DOHH2 (cell line): ENCODE measurements around the gene PEX14.

Experiments used
- H3F3A ChIP-seq: fragments of 200-600 bp; sonication (generic), shearing (Covaris generic); 2 replicates; pipeline ENCODE4 v1.6.0; 2016; ENCODE audit warnings: antibody characterized with exemption, mild to moderate bottlenecking; ENCODE audit not compliant: control insufficient read depth, insufficient read depth
- H3K27ac ChIP-seq: fragments of 200-600 bp; sonication (generic); 2 replicates; pipeline ENCODE4 v1.5.1; 2014; ENCODE audit warnings: low read depth, mild to moderate bottlenecking, low read length, moderate library complexity
- H3K27me3 ChIP-seq: fragments of 200-600 bp; sonication (generic); 2 replicates; pipeline ENCODE4 v1.6.1; 2014; ENCODE audit warnings: mild to moderate bottlenecking, low read length, mixed read lengths; ENCODE audit not compliant: control insufficient read depth
- H3K36me3 ChIP-seq: fragments of 200-600 bp; sonication (generic); 2 replicates; pipeline ENCODE4 v1.6.1; 2014; ENCODE audit warnings: mild to moderate bottlenecking, low read length, moderate library complexity, mixed read lengths; ENCODE audit not compliant: control insufficient read depth
- H3K4me1 ChIP-seq: fragments of 200-600 bp; sonication (generic); 2 replicates; pipeline ENCODE4 v1.6.1; 2014; ENCODE audit warnings: mild to moderate bottlenecking, low read length, mixed read lengths; ENCODE audit not compliant: control insufficient read depth
- H3K4me2 ChIP-seq: fragments of 200-600 bp; sonication (generic); 2 replicates; pipeline ENCODE4 v1.6.0; 2014; ENCODE audit warnings: mild to moderate bottlenecking, low read length, moderate library complexity
- H3K4me3 ChIP-seq: fragments of 200-600 bp; sonication (generic); 2 replicates; pipeline ENCODE4 v1.5.1; 2014; ENCODE audit warnings: mild to moderate bottlenecking, low read length, mixed read lengths
- H3K79me2 ChIP-seq: fragments of 200-600 bp; sonication (generic); 2 replicates; pipeline ENCODE4 v1.6.1; 2014; ENCODE audit warnings: mild to moderate bottlenecking, low read length, mixed read lengths; ENCODE audit not compliant: control insufficient read depth
- H3K9me2 ChIP-seq: fragments of 200-600 bp; sonication (generic); replicated peaks from 2 replicates; pipeline ENCODE4 v1.6.1; 2014; ENCODE audit warnings: mild to moderate bottlenecking, low read length, mixed read lengths; ENCODE audit not compliant: control insufficient read depth
- H3K9me3 ChIP-seq: fragments of 200-600 bp; sonication (generic); 2 replicates; pipeline ENCODE4 v1.6.1; 2014; ENCODE audit warnings: antibody characterized with exemption, low read length, mixed read lengths; ENCODE audit not compliant: control insufficient read depth, insufficient read depth
- H4K20me1 ChIP-seq: fragments of 200-600 bp; sonication (generic); 2 replicates; pipeline ENCODE4 v1.6.0; 2014; ENCODE audit warnings: low read depth, mild to moderate bottlenecking, antibody characterized with exemption, low read length, moderate library complexity; ENCODE audit not compliant: control insufficient read depth, insufficient read depth
- CTCF ChIP-seq: fragments of 200-600 bp; sonication (generic); IDR thresholded peaks from one replicate; pipeline ENCODE4 v1.5.1; 2014; ENCODE audit warnings: antibody characterized with exemption, mild to moderate bottlenecking, low read depth, low read length; ENCODE audit not compliant: poor library complexity, severe bottlenecking
- EZH2phosphoT487 ChIP-seq: fragments of 200-600 bp; sonication (generic); IDR thresholded peaks from 2 replicates; pipeline ENCODE4 v1.6.1; 2017; ENCODE audit warnings: borderline replicate concordance, mild to moderate bottlenecking, antibody characterized with exemption, low read length, moderate library complexity, mixed read lengths

The PEX14 gene

GRCh38 chr1:10620776-10621175 lies 146.0 kb downstream of the PEX14 start:
- no peak overlapping the region for H3K4me3 ChIP-seq
- no peaks in the 10 kb centered on the region for H3K36me3 ChIP-seq
- no peaks in the 10 kb centered on the region for H4K20me1 ChIP-seq
- H3K4me1 ChIP-seq: no peaks in the 10 kb centered on the region
- H3F3A ChIP-seq: no peaks in the 10 kb centered on the region
- no peaks in the 10 kb centered on the region for H3K9me3 ChIP-seq
- no peaks in the 10 kb centered on the region for H3K9me2 ChIP-seq
- no peaks in the 10 kb centered on the region for H3K79me2 ChIP-seq
- H3K4me2 ChIP-seq: no peak overlapping the region
- no peak overlapping the region for H3K27ac ChIP-seq
- no peaks in the 10 kb centered on the region for H3K27me3 ChIP-seq
- TF ChIP-seq EZH2phosphoT487 (no peak), CTCF (no peak)

GRCh38 chr1:10621906-10622305 lies 147.2 kb downstream of the PEX14 start:
- Histone ChIP-seq H3K9me2 (no peaks in the 10 kb centered on the region), H3K9me3 (no peaks in the 10 kb centered on the region), H3K4me1 (no peaks in the 10 kb centered on the region), H3K4me2 (no peak overlapping the region), H3K36me3 (no peaks in the 10 kb centered on the region), H3K4me3 (no peak overlapping the region), H3K79me2 (no peaks in the 10 kb centered on the region), H3K27me3 (no peaks in the 10 kb centered on the region), H3K27ac (no peak overlapping the region), H4K20me1 (no peaks in the 10 kb centered on the region), H3F3A (no peaks in the 10 kb centered on the region)
- TF ChIP-seq EZH2phosphoT487 (no peak), CTCF (no peak)

GRCh38 chr1:10622910-10623685 lies 148.3 kb downstream of the PEX14 start:
- no peaks in the 10 kb centered on the region for H3K79me2 ChIP-seq
- H3K4me2 ChIP-seq: no peak overlapping the region
- H3F3A ChIP-seq: no peaks in the 10 kb centered on the region
- no peak overlapping the region for H3K4me3 ChIP-seq
- H3K9me2 ChIP-seq: no peaks in the 10 kb centered on the region
- TF ChIP-seq CTCF (no peak), EZH2phosphoT487 (no peak)
- no peaks in the 10 kb centered on the region for H3K36me3 ChIP-seq
- H3K4me1 ChIP-seq: no peaks in the 10 kb centered on the region
- H3K27me3 ChIP-seq: no peaks in the 10 kb centered on the region
- no peaks in the 10 kb centered on the region for H3K9me3 ChIP-seq
- no peaks in the 10 kb centered on the region for H4K20me1 ChIP-seq
- no peak overlapping the region for H3K27ac ChIP-seq
